ENCODE measurements around the gene ZNF695.

DNA sequence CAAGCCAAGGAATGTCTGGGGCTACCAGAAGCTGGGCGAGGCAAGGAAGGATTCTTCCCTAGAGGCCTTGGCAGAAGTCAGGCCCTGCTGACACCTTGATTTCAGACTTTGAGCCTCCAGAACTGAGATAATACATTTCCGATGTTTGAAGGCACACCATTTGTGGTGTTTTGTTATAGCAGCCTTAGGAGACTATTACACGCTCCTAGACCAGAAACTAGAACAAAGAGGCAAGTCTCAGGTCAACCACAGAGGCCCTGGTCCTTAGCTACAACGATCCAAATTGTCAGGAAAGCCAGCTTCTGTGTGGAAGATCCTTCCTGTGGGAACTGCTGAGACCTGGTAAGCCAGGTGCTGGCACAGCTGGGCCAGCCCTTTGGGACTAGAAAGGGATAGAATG lies 56.4 kb downstream of the ZNF695 start:
- TF ChIP-seq, protein P1, sequence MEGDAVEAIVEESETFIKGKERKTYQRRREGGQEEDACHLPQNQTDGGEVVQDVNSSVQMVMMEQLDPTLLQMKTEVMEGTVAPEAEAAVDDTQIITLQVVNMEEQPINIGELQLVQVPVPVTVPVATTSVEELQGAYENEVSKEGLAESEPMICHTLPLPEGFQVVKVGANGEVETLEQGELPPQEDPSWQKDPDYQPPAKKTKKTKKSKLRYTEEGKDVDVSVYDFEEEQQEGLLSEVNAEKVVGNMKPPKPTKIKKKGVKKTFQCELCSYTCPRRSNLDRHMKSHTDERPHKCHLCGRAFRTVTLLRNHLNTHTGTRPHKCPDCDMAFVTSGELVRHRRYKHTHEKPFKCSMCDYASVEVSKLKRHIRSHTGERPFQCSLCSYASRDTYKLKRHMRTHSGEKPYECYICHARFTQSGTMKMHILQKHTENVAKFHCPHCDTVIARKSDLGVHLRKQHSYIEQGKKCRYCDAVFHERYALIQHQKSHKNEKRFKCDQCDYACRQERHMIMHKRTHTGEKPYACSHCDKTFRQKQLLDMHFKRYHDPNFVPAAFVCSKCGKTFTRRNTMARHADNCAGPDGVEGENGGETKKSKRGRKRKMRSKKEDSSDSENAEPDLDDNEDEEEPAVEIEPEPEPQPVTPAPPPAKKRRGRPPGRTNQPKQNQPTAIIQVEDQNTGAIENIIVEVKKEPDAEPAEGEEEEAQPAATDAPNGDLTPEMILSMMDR (IDR thresholded peaks at IDR 0.05), result no peak
- TF ChIP-seq POLR2A (IDR thresholded peaks at IDR 0.05), result no peak
